ENCODE results near the gene CARS1.

The CARS1 gene

DNA sequence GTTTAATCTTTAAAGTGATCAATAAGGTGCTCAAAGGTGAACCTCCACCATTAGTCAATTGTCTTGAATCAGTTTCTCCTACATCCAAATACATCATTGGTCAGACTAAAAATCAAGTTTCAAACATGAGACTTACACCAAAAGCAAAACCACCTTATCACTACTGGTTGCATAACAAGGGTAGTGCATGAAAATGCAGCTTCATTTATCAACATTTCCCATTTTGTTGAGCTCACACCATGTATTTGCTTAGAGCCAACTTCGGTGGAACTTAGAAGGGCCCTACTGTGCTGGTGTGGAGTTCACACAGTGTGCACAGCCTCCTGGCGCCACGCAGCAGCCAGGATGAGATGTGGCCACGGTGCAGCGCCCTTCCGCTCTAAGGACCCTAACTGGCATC, 104.9 kb downstream of the CARS1 start:
- DNase-seq = no peak

GRCh38 chr11:2951231-2952110, 105.8 kb downstream of the CARS1 start:
- no peak for DNase-seq

All from CD4-positive, alpha-beta T cell treated with Interleukin-17A for 4 hours (primary cell).